H9 (cell line): Measurements from ENCODE around the gene SART1. TPM values are rescaled to one million over a fixed set of nuclear protein-coding genes. Genes with fewer than 3 reads are reported as not detected.

ENCODE experiments used
- DNase-seq: peaks from one replicate; pipeline ENCODE4 v3.0.0-alpha.2; 2017
- H2AFZ ChIP-seq: one replicate; pipeline ENCODE4 v1.6.1; 2013; ENCODE audit warnings: mild to moderate bottlenecking, low read length, control low read depth, moderate library complexity
- H2AK5ac ChIP-seq: 2 replicates; pipeline ENCODE4 v1.6.1; 2013; ENCODE audit warnings: low read length, control low read depth, mixed read lengths; ENCODE audit not compliant: insufficient read length
- H2BK120ac ChIP-seq: one replicate; pipeline ENCODE4 v1.6.1; 2013; ENCODE audit warnings: low read depth, mild to moderate bottlenecking, low read length, control low read depth, inconsistent platforms; ENCODE audit not compliant: poor library complexity, severe bottlenecking
- H2BK12ac ChIP-seq: 2 replicates; pipeline ENCODE4 v1.6.1; 2013; ENCODE audit warnings: low read length, control low read depth, mixed read lengths, low read depth; ENCODE audit not compliant: insufficient read length
- H2BK15ac ChIP-seq: 2 replicates; pipeline ENCODE4 v1.6.1; 2013; ENCODE audit warnings: low read depth, low read length, control low read depth
- H2BK20ac ChIP-seq: one replicate; pipeline ENCODE4 v1.6.1; 2013; ENCODE audit warnings: low read depth, mild to moderate bottlenecking, low read length, control low read depth, inconsistent platforms; ENCODE audit not compliant: poor library complexity, severe bottlenecking
- H2BK5ac ChIP-seq: 2 replicates; pipeline ENCODE4 v1.6.1; 2013; ENCODE audit warnings: low read length, control low read depth, mixed read lengths; ENCODE audit not compliant: insufficient read length
- H3K14ac ChIP-seq: 2 replicates; pipeline ENCODE4 v1.6.1; 2013; ENCODE audit warnings: low read length, control low read depth; ENCODE audit not compliant: insufficient read depth
- H3K18ac ChIP-seq: 2 replicates; pipeline ENCODE4 v1.6.1; 2013; ENCODE audit warnings: low read depth, mild to moderate bottlenecking, mixed read lengths, low read length, control low read depth; ENCODE audit not compliant: insufficient read length
- H3K23ac ChIP-seq: 2 replicates; pipeline ENCODE4 v1.6.1; 2013; ENCODE audit warnings: low read length, control low read depth, mixed read lengths, low read depth; ENCODE audit not compliant: insufficient read length
- H3K23me2 ChIP-seq: 2 replicates; pipeline ENCODE4 v1.6.1; 2013; ENCODE audit warnings: low read depth, mild to moderate bottlenecking, mixed read lengths, low read length, control low read depth; ENCODE audit not compliant: insufficient read length, poor library complexity, severe bottlenecking
- H3K27ac ChIP-seq: 2 replicates; pipeline ENCODE4 v1.5.1; 2013; ENCODE audit warnings: low read length, control low read depth, mixed read lengths, low read depth; ENCODE audit not compliant: insufficient read length
- H3K27me3 ChIP-seq: 2 replicates; pipeline ENCODE4 v1.6.1; 2013; ENCODE audit warnings: low read length, control low read depth, inconsistent platforms; ENCODE audit not compliant: insufficient read depth
- H3K4ac ChIP-seq: 2 replicates; pipeline ENCODE4 v1.6.1; 2013; ENCODE audit warnings: low read depth, mild to moderate bottlenecking, control low read depth, inconsistent platforms, low read length, moderate library complexity
- H3K4me1 ChIP-seq: 2 replicates; pipeline ENCODE4 v1.6.1; 2013; ENCODE audit warnings: low read length, control low read depth, inconsistent platforms; ENCODE audit not compliant: insufficient read depth
- H3K4me2 ChIP-seq: 2 replicates; pipeline ENCODE4 v1.6.1; 2013; ENCODE audit warnings: low read length, control low read depth, mixed read lengths; ENCODE audit not compliant: insufficient read length, insufficient read depth
- H3K56ac ChIP-seq: 2 replicates; pipeline ENCODE4 v1.6.1; 2013; ENCODE audit warnings: low read depth, mild to moderate bottlenecking, mixed read lengths, low read length, control low read depth; ENCODE audit not compliant: insufficient read length
- H3K79me1 ChIP-seq: 2 replicates; pipeline ENCODE4 v1.6.1; 2013; ENCODE audit warnings: low read depth, mild to moderate bottlenecking, moderate library complexity, low read length, control low read depth, inconsistent platforms; ENCODE audit not compliant: insufficient read depth, poor library complexity, severe bottlenecking
- H3K79me2 ChIP-seq: 2 replicates; pipeline ENCODE4 v1.6.1; 2013; ENCODE audit warnings: low read length, control low read depth, inconsistent platforms; ENCODE audit not compliant: insufficient read depth
- H3K9ac ChIP-seq: 2 replicates; pipeline ENCODE4 v1.6.1; 2013; ENCODE audit warnings: low read length, control low read depth, mixed read lengths; ENCODE audit not compliant: insufficient read length; ENCODE audit errors: extremely low read depth
- H3K9me3 ChIP-seq: one replicate; pipeline ENCODE4 v1.6.1; 2013; ENCODE audit warnings: low read depth, low read length, inconsistent platforms; ENCODE audit not compliant: control insufficient read depth
- H3T11ph ChIP-seq: one replicate; pipeline ENCODE4 v1.6.1; 2013; ENCODE audit warnings: mild to moderate bottlenecking, low read length, control low read depth, inconsistent platforms
- H4K20me1 ChIP-seq: one replicate; pipeline ENCODE4 v1.6.1; 2013; ENCODE audit not compliant: control insufficient read depth, insufficient read length, insufficient read depth
- H4K5ac ChIP-seq: 2 replicates; pipeline ENCODE4 v1.6.1; 2013; ENCODE audit warnings: low read depth, mild to moderate bottlenecking, mixed read lengths, low read length, control low read depth; ENCODE audit not compliant: insufficient read length
- H4K8ac ChIP-seq: replicated peaks from 2 replicates; pipeline ENCODE4 v1.6.1; 2013; ENCODE audit warnings: low read length, control low read depth, mixed read lengths, low read depth; ENCODE audit not compliant: insufficient read length
- H4K91ac ChIP-seq: 2 replicates; pipeline ENCODE4 v1.6.1; 2013; ENCODE audit warnings: low read depth, mild to moderate bottlenecking, moderate library complexity, mixed read lengths, low read length, control low read depth; ENCODE audit not compliant: insufficient read length
- H3K27ac Mint-ChIP-seq, 3 experiments: 2 replicates in 2 of 3; 3 replicates in 1 of 3; pipeline ENCODE4 v1.8.0; 2020 to 2021; ENCODE audit warnings: mixed read lengths in 3 of 3, mild to moderate bottlenecking in 1 of 3, moderate library complexity in 1 of 3
- H3K27me3 Mint-ChIP-seq: 2 replicates; pipeline ENCODE4 v1.8.0; 2021; ENCODE audit warnings: low read depth, mild to moderate bottlenecking, moderate library complexity, mixed read lengths
- H3K36me3 Mint-ChIP-seq, 3 experiments: 2 replicates in 2 of 3; 3 replicates in 1 of 3; pipeline ENCODE4 v1.8.0; 2020 to 2021; ENCODE audit warnings: low read depth in 3 of 3, mixed read lengths in 3 of 3; ENCODE audit not compliant: insufficient read depth in 1 of 3
- H3K4me1 Mint-ChIP-seq, 2 experiments: 2 replicates each; pipeline ENCODE4 v1.8.0; 2020; ENCODE audit warnings: mixed read lengths in 2 of 2
- H3K4me3 Mint-ChIP-seq, 2 experiments: 2 replicates in 1 of 2; 3 replicates in 1 of 2; pipeline ENCODE4 v1.8.0; 2020 to 2021; ENCODE audit warnings: mild to moderate bottlenecking in 2 of 2, mixed read lengths in 2 of 2, moderate library complexity in 1 of 2
- H3K9me3 Mint-ChIP-seq, 2 experiments: 2 replicates in 1 of 2; 3 replicates in 1 of 2; pipeline ENCODE4 v1.8.0; 2020; ENCODE audit warnings: mild to moderate bottlenecking in 2 of 2, mixed read lengths in 2 of 2, moderate library complexity in 1 of 2
- CTCF ChIP-seq: fragments of 200-600 bp; sonication (generic); conservative IDR thresholded peaks from 3 replicates; pipeline ENCODE4 v1.8.0; 2021; ENCODE audit warnings: antibody characterized with exemption, mild to moderate bottlenecking
- WGBS: extraction: QIAGEN DNeasy Blood & Tissue Kit; methylation state at CpG from one replicate; pipeline ENCODE4 v1.1.7; 2013; ENCODE audit warnings: missing lambda C conversion rate, low lambda C conversion rate, mixed read lengths; ENCODE audit not compliant: insufficient read length; ENCODE audit errors: extremely low coverage; 5-methylcytosine and 5-hydroxymethylcytosine counted together
- total RNA-seq: library from RNA; stranded (reverse); gene quantifications from 2 replicates; pipeline ENCODE4 v1.2.1, GENCODE V29; 2021

SART1 gene
- total RNA-seq, 1 experiment from 2014 or later: 52.0 TPM

DNA sequence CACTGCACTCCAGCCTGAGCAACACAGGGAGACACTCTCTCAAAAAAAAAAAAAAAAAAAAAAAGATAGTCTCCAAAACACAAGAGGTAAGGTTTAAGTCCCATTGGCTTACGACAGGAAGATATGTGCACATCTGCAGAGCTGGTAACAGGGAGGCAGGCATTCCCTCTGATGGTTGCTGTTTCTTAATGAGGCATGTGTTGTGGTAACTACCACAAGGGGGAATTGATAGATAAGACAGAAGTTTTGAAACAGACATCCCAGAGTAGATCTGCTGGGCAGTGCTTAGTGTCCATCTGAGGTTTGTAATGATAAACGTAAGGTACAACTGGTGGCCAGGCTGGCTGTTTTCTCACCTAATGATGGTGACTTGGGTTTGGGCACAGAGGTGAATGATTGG, 35.8 kb downstream of the SART1 start:
- H3K9me3 ChIP-seq: no peaks in the 10 kb centered on the region
- peaks cover 39 to 49% (median 43%) of the 10 kb centered on the region in 3 experiments for H3K36me3 Mint-ChIP-seq

More for the DNA sequence above, 35.8 kb downstream of the SART1 start:
- WGBS: no CpG with 5 or more reads among the region's 2 CpGs
- Histone ChIP-seq H3K23ac (no peak overlapping the region), H3K27ac (no peak overlapping the region), H2BK20ac (no peak overlapping the region), H3K79me1 (no peaks in the 10 kb centered on the region), H3K4me1 (no peaks in the 10 kb centered on the region), H3K4me2 (no peak overlapping the region), H2AK5ac (no peak overlapping the region), H4K5ac (no peak overlapping the region), H3K27me3 (no peaks in the 10 kb centered on the region), H3K14ac (no peak overlapping the region), H3K79me2 (peaks cover 6% of the 10 kb centered on the region; the same call in 1 of the 2 replicates), H4K91ac (no peak overlapping the region), H2BK5ac (no peak overlapping the region), H3K9ac (no peak overlapping the region), H3K4ac (no peak overlapping the region), H3K56ac (no peak overlapping the region), H3K18ac (no peak overlapping the region), H4K8ac (no peak overlapping the region), H2BK120ac (no peak overlapping the region), H4K20me1 (no peaks in the 10 kb centered on the region), H3T11ph (no peak overlapping the region), H2BK15ac (no peak overlapping the region), H2AFZ (no peak overlapping the region), H3K23me2 (peaks cover 6% of the 10 kb centered on the region), H2BK12ac (no peak overlapping the region)
- Mint-ChIP-seq H3K4me3 (no peak overlapping the region), H3K27me3 (no peaks in the 10 kb centered on the region), H3K27ac (no peak overlapping the region), H3K9me3 (no peaks in the 10 kb centered on the region), H3K4me1 (peaks cover 3 to 4% of the 10 kb centered on the region in 2 experiments; a peak in 3 of 4 replicates)
- TF ChIP-seq CTCF: no peak
- DNase-seq: no peak
